ENCODE results near the gene DIP2B.

Gene DIP2B

GRCh38 chr12:50615145-50615906, 110.5 kb downstream of the DIP2B start:
- no peak overlapping the region for H3K4me3 ChIP-seq (ENCODE audit: control insufficient read depth, low read depth, low read length)
- DNase-seq (ENCODE audit: low read depth): no peak
- TF ChIP-seq, protein P1, sequence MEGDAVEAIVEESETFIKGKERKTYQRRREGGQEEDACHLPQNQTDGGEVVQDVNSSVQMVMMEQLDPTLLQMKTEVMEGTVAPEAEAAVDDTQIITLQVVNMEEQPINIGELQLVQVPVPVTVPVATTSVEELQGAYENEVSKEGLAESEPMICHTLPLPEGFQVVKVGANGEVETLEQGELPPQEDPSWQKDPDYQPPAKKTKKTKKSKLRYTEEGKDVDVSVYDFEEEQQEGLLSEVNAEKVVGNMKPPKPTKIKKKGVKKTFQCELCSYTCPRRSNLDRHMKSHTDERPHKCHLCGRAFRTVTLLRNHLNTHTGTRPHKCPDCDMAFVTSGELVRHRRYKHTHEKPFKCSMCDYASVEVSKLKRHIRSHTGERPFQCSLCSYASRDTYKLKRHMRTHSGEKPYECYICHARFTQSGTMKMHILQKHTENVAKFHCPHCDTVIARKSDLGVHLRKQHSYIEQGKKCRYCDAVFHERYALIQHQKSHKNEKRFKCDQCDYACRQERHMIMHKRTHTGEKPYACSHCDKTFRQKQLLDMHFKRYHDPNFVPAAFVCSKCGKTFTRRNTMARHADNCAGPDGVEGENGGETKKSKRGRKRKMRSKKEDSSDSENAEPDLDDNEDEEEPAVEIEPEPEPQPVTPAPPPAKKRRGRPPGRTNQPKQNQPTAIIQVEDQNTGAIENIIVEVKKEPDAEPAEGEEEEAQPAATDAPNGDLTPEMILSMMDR (conservative IDR thresholded peaks at IDR 0.05; ENCODE audit: control insufficient read depth, insufficient read depth, low read depth, low read length): no peak

- DNase-seq (ENCODE audit: low read depth): no peak
- H3K4me3 ChIP-seq (ENCODE audit: control insufficient read depth, low read depth, low read length): no peak overlapping the region
- TF ChIP-seq, protein P1 (conservative IDR thresholded peaks at IDR 0.05; ENCODE audit: control insufficient read depth, insufficient read depth, low read depth, low read length): no peak
These were observed 111.1 kb downstream of the DIP2B start for GRCh38 chr12:50615907-50616296.

DNA sequence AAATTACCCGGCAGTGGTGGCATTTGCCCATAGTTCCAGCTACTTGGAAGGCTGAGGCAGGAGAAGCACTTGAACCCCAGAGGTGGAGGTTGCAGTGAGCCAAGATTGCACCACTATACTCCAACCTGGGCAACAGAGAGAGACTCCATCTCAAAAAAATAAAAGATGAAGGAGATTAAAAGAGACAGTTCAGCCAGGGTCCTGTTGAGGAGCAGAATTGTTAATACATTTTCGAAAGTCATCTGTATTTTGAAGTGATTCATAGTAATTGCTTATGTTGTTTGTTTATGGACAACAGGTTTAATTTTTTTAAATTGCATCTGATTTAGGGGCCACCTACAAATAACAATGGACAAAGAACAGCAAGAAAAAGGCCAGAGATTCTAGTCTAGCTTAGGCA, 112.9 kb downstream of the DIP2B start:
- no peak overlapping the region for H3K4me3 ChIP-seq (ENCODE audit: control insufficient read depth, low read depth, low read length)
- TF ChIP-seq, protein P1 (conservative IDR thresholded peaks at IDR 0.05; ENCODE audit: control insufficient read depth, insufficient read depth, low read depth, low read length): no peak
- no peak for DNase-seq (ENCODE audit: low read depth)

GRCh38 chr12:50618864-50619609, 114.3 kb downstream of the DIP2B start:
- TF ChIP-seq, protein P1 (conservative IDR thresholded peaks at IDR 0.05; ENCODE audit: control insufficient read depth, insufficient read depth, low read depth, low read length): no peak
- no peak overlapping the region for H3K4me3 ChIP-seq (ENCODE audit: control insufficient read depth, low read depth, low read length)
- peak; percentile 15 for DNase-seq (ENCODE audit: low read depth)

GRCh38 chr12:50619610-50619958, 114.8 kb downstream of the DIP2B start:
- TF ChIP-seq, protein P1 (conservative IDR thresholded peaks at IDR 0.05; ENCODE audit: control insufficient read depth, insufficient read depth, low read depth, low read length): no peak
- DNase-seq (ENCODE audit: low read depth): no peak
- H3K4me3 ChIP-seq (ENCODE audit: control insufficient read depth, low read depth, low read length): no peak overlapping the region

- DNase-seq (ENCODE audit: low read depth): peak; percentile 88
- TF ChIP-seq, protein P1 (conservative IDR thresholded peaks at IDR 0.05; ENCODE audit: control insufficient read depth, insufficient read depth, low read depth, low read length): peak; percentile 15
- no peak overlapping the region for H3K4me3 ChIP-seq (ENCODE audit: control insufficient read depth, low read depth, low read length)
These were observed 115.6 kb downstream of the DIP2B start for GRCh38 chr12:50620109-50620977.

All from fibroblast of mammary gland (primary cell).